Endothelial cell of umbilical vein (primary cell): ENCODE results near the gene FNDC3A. TPM values are rescaled to one million over a fixed set of nuclear protein-coding genes. Genes with fewer than 3 reads are reported as not detected.

Source experiments
- BruUV-seq: library from RNA; stranded (reverse); fragments of 400-500 nt; replicated peaks from 2 replicates; lab custom pipeline; 2021; lab: Mats Ljungman, UMichigan
- CTCF ChIA-PET: fragments of 300-600, 350-600 bp; sonication (Branson Sonifier 250); formaldehyde crosslinking; loops from one replicate; lab custom pipeline; 2021; ENCODE audit warnings: antibody characterized with exemption, inconsistent platforms; lab: Charles Lee
- POLR2A ChIA-PET: fragments of 300-600, 350-600 bp; sonication (Branson Sonifier 250); formaldehyde crosslinking; loops from one replicate; lab custom pipeline; 2021; ENCODE audit warnings: antibody characterized with exemption, inconsistent platforms; lab: Charles Lee
- DNase-seq: peaks from one replicate; pipeline ENCODE4 v3.0.0-alpha.2; 2011; ENCODE audit warnings: low read depth, low spot score
- FAIRE-seq: peaks from 2 replicates; lab custom pipeline; 2011; peaks lifted over from hg19 to GRCh38; lab: Jason Lieb, UNC
- H2AFZ ChIP-seq: 2 replicates; pipeline ENCODE4 v1.6.0; 2012; ENCODE audit warnings: low read depth, low read length, control low read depth, inconsistent platforms
- H3K27ac ChIP-seq: 2 replicates; pipeline ENCODE4 v1.5.1; 2011; ENCODE audit warnings: low read depth, mild to moderate bottlenecking, control low read depth, low read length, moderate library complexity; ENCODE audit not compliant: insufficient read depth
- H3K27me3 ChIP-seq, 2 experiments: 2 replicates each; pipeline versions ENCODE4 v1.6.0 to v1.6.1; 2011; ENCODE audit warnings: low read length in 2 of 2, mixed read lengths in 1 of 2; ENCODE audit not compliant: control insufficient read depth in 2 of 2, insufficient read depth in 2 of 2
- H3K36me3 ChIP-seq, 2 experiments: 2 replicates in 1 of 2; 3 replicates in 1 of 2; pipeline ENCODE4 v1.5.1; 2011; ENCODE audit warnings: low read length in 2 of 2, mild to moderate bottlenecking in 1 of 2, moderate library complexity in 1 of 2; ENCODE audit not compliant: control insufficient read depth in 2 of 2, insufficient read depth in 2 of 2; ENCODE audit errors: extremely low read depth in 1 of 2
- H3K4me1 ChIP-seq: 3 replicates; pipeline ENCODE4 v1.5.1; 2011; ENCODE audit warnings: mild to moderate bottlenecking, low read length; ENCODE audit not compliant: control insufficient read depth, insufficient read depth; ENCODE audit errors: extremely low read depth
- H3K4me2 ChIP-seq: 2 replicates; pipeline ENCODE4 v1.6.1; 2011; ENCODE audit warnings: low read length, control low read depth, mixed read lengths; ENCODE audit not compliant: insufficient read depth
- H3K4me3 ChIP-seq, 3 experiments: fragments of 200-600 bp in 1 of 3; sonication (generic), shearing (Covaris generic) in 1 of 3; replicated peaks in 1 of 3; 2 replicates each; pipeline ENCODE4 v1.5.1; 2011 to 2016; ENCODE audit warnings: control low read depth in 3 of 3, low read length in 3 of 3, mild to moderate bottlenecking in 2 of 3, inconsistent platforms in 1 of 3, low read depth in 1 of 3, moderate library complexity in 1 of 3; ENCODE audit not compliant: insufficient read depth in 1 of 3
- H3K79me2 ChIP-seq: 2 replicates; pipeline ENCODE4 v1.6.0; 2012; ENCODE audit warnings: low read length, inconsistent platforms; ENCODE audit not compliant: control insufficient read depth, insufficient read depth
- H3K9ac ChIP-seq: replicated peaks from 2 replicates; pipeline ENCODE3; 2011; ENCODE audit warnings: low read length, control low read depth; ENCODE audit not compliant: insufficient read depth; ENCODE audit errors: extremely low read depth
- H3K9me1 ChIP-seq: replicated peaks from 3 replicates; pipeline ENCODE4 v1.6.0; 2011; ENCODE audit warnings: mild to moderate bottlenecking, low read length; ENCODE audit not compliant: control insufficient read depth, insufficient read depth; ENCODE audit errors: extremely low read depth
- H3K9me3 ChIP-seq: replicated peaks from 2 replicates; pipeline ENCODE4 v1.5.1; 2012; ENCODE audit warnings: low read length, inconsistent platforms; ENCODE audit not compliant: control insufficient read depth, insufficient read depth
- H4K20me1 ChIP-seq: replicated peaks from 2 replicates; pipeline ENCODE3; 2011; ENCODE audit warnings: mild to moderate bottlenecking, low read length; ENCODE audit not compliant: control insufficient read depth, insufficient read depth; ENCODE audit errors: extremely low read depth
- CTCF ChIP-seq, 2 donors: IDR thresholded peaks; 1 replicate in 1 of 2; 2 replicates in 1 of 2; pipeline ENCODE4 v1.5.1; 2011; ENCODE audit warnings: low read length in 2 of 2, mild to moderate bottlenecking in 2 of 2, moderate library complexity in 2 of 2, control low read depth in 1 of 2, inconsistent platforms in 1 of 2, low read depth in 1 of 2; ENCODE audit not compliant: insufficient read depth in 1 of 2; ENCODE audit errors: extremely low read depth in 1 of 2
- EZH2 ChIP-seq: IDR thresholded peaks from 2 replicates; pipeline ENCODE4 v1.6.1; 2012; ENCODE audit warnings: borderline replicate concordance, low read depth, mild to moderate bottlenecking, moderate library complexity, low read length, inconsistent platforms; ENCODE audit not compliant: severe bottlenecking
- FOS ChIP-seq: IDR thresholded peaks from 2 replicates; pipeline ENCODE4 v1.6.1; 2011; ENCODE audit warnings: mild to moderate bottlenecking, low read length, moderate library complexity, borderline replicate concordance; ENCODE audit not compliant: insufficient read depth
- JUN ChIP-seq: IDR thresholded peaks from 2 replicates; pipeline ENCODE4 v1.6.1; 2011; ENCODE audit warnings: borderline replicate concordance, low read depth; ENCODE audit not compliant: insufficient read length, insufficient read depth
- MYC ChIP-seq: IDR thresholded peaks from one replicate; pipeline ENCODE4 v1.6.1; 2011; ENCODE audit warnings: mild to moderate bottlenecking, low read depth, low read length
- dilution Hi-C: fragments of 300-500 bp; cut with MboI; formaldehyde crosslinking; loops from one replicate; pipeline ENCODE4 v1.15.0; 2019; ENCODE audit warnings: low sequenced_read_pairs; ENCODE audit not compliant: extremely low pct_ligation_motif_present
- intact Hi-C: fragments of 100-400 bp; cut with micrococcal nuclease; formaldehyde crosslinking; loops from one replicate; pipeline ENCODE4 v1.10.0; 2022
- polyA plus RNA-seq, 4 experiments: library from polyadenylated mRNA; depleted of rRNA in 3 of 4; stranded (reverse) in 3 of 4; unstranded in 1 of 4; fragments of >200 nt; gene quantifications; 2 replicates each; pipeline versions ENCODE4 v1.2.1 to v1.2.3, GENCODE V29; 2011 to 2012; ENCODE audit warnings: missing spikeins in 1 of 4
- total RNA-seq: library from RNA; stranded (reverse); gene quantifications from 2 replicates; pipeline ENCODE4 v1.2.3, GENCODE V29; 2021

FNDC3A gene
- total and polyA plus RNA-seq, 2 donors (not counting 3 experiments of a cell fraction or from before 2014, with no cell fraction given): 26.3 to 50.8 TPM

- CTCF ChIA-PET: interaction anchor here (0.9 to 1.3 kb wide), 4 partner anchors 9 to 64 kb away, joined by 3 to 5 read pairs (median 4); no protein-coding TSS in a partner anchor
Observed at GRCh38 chr13:49216334-49216733, 240.6 kb downstream of the FNDC3A start.

More at GRCh38 chr13:49216334-49216733, 240.6 kb downstream of the FNDC3A start:
- dilution Hi-C loops (no loop called here), intact Hi-C loops (no loop called here)
- no peak overlapping the region for H3K4me2 ChIP-seq
- H3K9me3 ChIP-seq: no peaks in the 10 kb centered on the region
- H3K9me1 ChIP-seq: no peaks in the 10 kb centered on the region
- H3K27ac ChIP-seq: no peak overlapping the region
- BruUV-seq: no TSS peak
- no peak overlapping the region for H3K4me3 ChIP-seq
- POLR2A ChIA-PET: interaction anchor here (0.6 kb wide), 1 partner anchor 227 kb away, joined by 11 read pairs; no protein-coding TSS in a partner anchor
- DNase-seq (no peak), FAIRE-seq (no peak)
- H2AFZ ChIP-seq: no peak overlapping the region
- H3K9ac ChIP-seq: no peak overlapping the region
- peaks cover 9% of the 10 kb centered on the region for H3K4me1 ChIP-seq
- no peaks in the 10 kb centered on the region for H3K36me3 ChIP-seq
- H3K79me2 ChIP-seq: no peaks in the 10 kb centered on the region
- no peaks in the 10 kb centered on the region for H4K20me1 ChIP-seq
- no peak for TF ChIP-seq FOS
- TF ChIP-seq JUN: no peak
- TF ChIP-seq EZH2: no peak
- no peak for TF ChIP-seq MYC
- no peak for TF ChIP-seq CTCF (IDR thresholded peaks at IDR 0.05; ENCODE audit: extremely low read depth in 1 of 2, insufficient read depth in 1 of 2, low read depth in 1 of 2, low read length in 2 of 2)
- H3K27me3 ChIP-seq: peaks cover 37 to 43% of the 10 kb centered on the region in 2 experiments
